Activated CD4-positive, CD25-positive, alpha-beta regulatory T cell treated with anti-CD3 and anti-CD28 coated beads, Interleukin-2, amount 50 U/mL, for 16 hours (primary cell): ENCODE data around the gene DDX11.
"Not testable (repeated sequence)": the region's sequence is repeated elsewhere in the genome, so short reads cannot be mapped to it uniquely, and the experiment has no call there.

Experiments
- DNase-seq: peaks from one replicate; pipeline ENCODE4 v3.0.0-alpha.2; 2020; ENCODE audit warnings: low read depth, low spot score

Gene DDX11

DNA sequence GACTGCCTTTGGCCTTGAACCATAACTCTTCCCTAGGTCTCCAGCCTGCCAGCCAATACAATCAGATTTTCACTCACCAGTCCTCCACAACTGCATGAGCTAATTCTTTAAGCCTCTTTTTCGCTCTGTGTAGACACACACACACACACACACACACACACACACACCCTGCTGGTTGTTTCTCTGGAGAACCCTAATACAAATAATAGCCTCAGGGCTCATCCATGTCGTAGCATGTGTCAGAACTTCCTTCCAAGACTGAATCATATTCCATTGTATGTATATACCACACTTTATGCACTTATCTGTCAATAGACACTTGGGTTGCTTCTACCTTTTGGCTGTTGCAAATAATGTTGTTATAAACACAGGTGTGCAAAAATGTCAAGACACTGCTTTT is 6.0 kb upstream of the DDX11 start:
- not testable (repeated sequence) for DNase-seq

DNA sequence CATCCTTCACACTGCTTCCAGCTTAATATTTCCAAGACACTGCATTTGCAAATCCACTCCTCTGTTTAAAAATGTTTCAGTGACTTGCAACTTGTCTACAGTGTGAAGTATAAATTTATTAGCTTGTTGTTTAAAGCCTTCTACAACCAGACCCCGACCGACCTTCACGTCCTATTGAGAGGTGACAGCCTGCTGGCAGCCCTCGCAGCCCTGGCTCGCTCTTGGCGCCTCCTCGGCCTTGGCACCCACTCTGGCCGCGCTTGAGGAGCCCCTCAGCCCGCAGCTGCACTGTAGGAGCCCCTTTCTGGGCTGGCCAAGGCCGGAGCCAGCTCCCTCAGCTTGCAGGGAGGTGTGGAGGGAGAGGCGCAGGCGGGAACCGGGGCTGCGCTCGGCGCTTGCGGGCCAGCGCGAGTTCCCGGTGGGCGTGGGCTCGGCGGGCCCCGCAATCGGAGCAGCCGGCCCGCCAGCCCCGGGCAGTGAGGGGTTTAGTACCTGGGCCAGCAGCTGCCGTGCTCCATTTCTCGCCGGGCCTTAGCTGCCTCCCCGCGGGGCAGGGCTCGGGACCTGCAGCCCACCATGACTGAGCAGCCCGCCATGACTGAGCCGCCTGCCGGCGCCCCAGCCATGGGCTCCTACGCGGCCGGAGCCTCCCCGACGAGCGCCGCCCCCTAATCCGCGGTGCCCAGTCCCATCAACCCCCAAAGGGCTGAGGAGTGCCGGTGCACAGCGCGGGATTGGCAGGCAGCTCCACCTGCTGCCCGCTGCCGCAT is 2.5 kb upstream of the DDX11 start:
- not testable (repeated sequence) for DNase-seq

DNA sequence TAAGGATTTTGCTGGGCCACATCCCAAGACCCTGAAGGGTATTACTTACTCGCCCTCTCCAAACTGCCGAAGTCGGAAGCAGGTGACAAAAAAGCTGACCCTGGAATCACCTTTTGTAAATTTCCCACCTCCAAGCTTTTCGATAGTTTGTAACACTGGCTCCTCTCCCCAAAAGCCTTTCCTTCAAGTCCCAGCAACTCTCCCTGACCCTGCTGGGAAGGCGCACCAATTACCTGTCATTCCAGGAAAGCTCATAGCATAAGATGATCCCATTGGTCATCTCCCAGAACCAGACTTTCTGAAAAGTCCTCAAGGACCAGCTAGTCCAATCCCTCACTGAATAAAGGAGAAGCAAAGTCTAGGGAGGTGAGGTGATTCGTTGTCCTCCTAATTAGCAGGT is 698 bp upstream of the DDX11 start:
- not testable (repeated sequence) for DNase-seq

DNA sequence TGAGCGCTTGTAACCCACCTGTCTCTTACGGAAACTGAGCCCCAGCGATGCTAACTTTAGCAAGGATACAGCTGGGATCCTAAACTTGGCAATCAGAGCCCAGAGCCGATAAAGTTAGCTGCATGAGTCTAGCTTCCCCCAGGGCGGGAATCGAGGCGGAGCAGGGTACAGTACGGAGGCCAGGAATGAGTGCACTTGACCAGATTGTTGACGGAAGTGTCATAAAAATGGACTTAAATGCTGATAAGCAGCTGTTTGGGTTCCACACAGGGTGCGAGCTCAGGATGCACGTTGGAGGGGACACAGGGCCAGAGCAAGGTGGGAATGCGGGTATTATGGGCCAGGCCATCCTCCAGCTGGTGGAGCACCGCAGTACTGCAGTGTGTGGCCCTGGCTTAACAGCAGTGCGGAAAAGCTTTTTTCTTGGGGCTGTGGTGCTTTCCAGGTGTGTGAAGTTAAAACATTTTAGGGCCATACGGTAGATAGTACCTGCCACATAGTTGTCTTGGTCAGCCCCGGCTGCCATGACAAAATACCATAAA is 744 bp downstream of the DDX11 start:
- not testable (repeated sequence) for DNase-seq

DNA sequence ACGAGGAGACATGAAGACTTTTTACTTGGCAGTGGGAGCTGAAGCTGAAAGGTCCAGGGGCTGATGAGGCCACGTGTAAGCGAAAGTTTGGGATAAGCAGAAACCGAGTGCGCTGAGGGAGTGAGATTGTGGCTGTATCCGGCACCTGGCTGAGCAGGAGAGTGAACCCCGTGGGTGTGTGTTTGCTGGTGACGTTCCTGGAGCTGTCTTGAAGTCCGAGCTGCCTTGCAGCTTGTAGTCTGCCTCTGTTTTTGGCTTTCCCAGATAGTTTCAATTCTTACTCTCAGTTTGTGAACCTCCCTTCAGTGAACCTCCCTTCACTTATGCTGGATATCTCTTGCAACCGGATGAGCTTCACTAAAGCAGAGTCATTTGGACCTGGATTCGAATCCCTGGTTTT is 2.5 kb downstream of the DDX11 start:
- not testable (repeated sequence) for DNase-seq

DNA sequence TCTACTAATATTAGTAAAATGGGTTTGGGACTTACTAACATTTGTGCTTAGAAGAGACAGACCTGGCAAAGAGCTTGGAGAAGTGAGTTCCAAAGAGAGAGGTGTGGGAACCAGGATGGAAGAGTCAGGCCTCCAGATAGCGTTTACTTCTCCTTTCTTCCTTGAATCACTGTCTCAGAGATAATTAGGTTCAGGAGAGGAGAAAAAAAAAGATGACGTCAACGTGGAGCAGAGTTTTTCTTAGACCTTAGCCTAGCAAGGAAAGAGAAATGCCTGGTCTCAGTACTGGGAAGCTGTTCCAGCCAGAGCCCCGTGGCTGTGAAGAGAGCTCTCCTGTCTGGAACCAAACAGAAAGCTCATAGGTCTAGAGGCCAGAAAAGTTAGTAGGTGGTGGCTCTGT is 3.4 kb downstream of the DDX11 start:
- not testable (repeated sequence) for DNase-seq

DNA sequence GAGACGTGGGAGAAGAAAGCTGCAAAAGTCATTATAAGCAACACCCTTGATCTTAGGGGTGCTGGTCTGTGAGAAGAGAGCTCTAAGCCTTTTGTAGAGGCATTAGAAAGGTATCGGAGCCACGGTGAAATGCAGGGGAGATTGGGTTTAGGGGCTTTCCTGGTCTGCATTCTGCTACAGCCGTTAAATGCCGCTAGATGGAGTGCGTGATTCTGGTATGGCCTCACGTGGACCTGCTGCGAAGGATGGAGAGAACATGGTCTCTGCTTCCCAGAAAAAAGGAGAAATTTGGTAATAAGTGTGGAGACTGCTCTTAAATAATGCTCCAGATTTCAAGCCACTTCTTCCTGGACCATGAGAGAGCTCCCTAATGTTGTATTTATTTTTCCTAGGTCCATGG is 4.3 kb downstream of the DDX11 start:
- DNase-seq = not testable (repeated sequence)

DNA sequence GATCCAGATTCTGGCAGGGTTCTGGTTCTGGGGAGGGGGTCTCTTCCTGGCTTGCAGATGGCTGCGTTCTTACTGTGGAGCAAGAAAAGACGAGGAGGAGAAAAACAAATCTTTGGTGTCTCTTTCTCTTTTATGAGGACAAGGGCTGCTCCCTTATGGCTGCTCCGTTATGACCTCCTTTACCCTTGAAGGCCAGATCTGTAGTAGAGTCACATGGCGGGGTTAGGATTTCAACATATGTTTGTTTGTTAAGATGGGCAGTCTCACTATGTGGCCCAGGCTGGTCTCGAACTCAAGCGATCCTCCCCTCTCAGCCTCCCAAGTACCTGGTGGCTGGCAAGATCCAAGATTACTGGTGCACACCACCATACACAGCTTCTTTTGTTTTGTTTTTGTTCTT is 5.8 kb downstream of the DDX11 start:
- not testable (repeated sequence) for DNase-seq

DNA sequence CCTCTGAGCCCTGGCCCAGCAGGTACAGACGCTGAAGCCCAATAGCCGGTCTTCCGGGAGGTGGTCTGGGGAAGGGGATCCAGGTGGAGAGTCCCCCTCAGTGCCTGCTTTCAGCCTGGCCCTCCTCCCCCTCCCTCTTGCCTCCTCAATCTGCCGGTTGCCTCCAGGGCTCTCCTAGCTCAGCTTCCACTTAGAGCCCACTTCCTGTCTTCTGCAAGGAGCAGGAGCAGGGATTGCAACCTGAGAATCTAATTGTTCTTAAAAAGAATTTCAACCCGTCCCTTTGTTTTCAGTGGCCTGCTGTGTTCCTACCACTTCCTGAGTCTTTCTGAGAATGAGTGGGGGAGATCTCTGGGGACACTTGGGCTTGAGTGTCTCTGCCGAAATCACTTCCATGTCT is 6.6 kb downstream of the DDX11 start:
- not testable (repeated sequence) for DNase-seq

DNA sequence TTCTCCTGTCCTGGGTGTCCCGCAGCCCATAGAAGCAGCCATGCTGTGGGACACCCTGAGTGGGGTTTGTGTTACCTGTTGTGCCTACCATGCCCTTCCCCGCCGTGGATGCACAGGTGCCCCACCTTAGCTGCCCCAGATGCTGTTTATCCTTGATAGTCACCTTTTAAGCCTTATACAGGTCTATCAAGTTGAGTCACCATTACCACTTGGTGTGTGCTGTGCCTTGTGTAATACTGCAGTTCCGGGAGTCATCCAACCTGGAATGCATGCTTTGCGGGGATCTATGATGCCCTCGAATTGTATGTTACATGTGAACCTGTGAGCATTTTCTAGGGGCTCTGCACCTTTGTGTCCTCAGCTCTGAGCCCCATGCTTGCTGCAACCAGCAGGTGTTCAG is 7.6 kb downstream of the DDX11 start:
- not testable (repeated sequence) for DNase-seq

DNA sequence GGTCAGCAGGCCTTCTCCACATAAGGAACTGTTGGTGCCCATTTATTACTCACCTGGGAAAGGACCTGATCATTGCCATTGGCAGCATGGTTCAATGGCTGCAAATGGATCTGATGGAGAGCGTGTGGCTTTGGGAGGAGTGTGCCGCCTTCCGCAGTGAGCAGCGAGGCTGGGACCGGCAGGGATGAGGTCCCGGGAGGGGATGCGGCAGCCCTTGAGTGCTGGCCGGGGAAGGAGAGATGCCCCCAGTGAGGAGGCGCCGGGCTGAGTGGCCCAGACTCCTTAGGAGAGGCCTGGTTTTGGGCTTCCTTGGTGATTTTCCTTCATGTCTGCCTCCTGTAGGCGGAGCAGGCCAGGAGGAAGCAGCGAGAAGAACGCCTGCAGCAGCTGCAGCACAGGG is 10.6 kb downstream of the DDX11 start:
- not testable (repeated sequence) for DNase-seq

DNA sequence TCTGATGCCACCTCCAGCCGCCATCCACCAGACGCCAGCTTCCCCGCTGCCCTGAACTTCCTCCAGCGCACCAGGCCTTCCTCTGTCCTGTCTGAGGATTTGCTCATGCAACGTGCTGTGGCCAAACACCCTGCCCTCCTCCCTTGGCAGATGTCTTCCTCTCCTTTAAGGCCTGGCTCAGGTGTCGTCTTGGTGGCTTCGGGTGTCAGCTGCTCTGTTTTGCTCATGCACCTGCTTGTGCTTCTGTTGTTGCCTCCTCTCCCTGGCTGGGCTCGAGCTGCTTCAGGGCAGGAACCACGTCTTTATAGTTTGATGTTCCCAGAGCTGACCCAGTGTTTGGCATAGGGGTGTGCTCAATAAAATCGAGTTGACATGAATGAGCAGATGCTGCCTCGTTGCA is 12.4 kb downstream of the DDX11 start:
- not testable (repeated sequence) for DNase-seq

DNA sequence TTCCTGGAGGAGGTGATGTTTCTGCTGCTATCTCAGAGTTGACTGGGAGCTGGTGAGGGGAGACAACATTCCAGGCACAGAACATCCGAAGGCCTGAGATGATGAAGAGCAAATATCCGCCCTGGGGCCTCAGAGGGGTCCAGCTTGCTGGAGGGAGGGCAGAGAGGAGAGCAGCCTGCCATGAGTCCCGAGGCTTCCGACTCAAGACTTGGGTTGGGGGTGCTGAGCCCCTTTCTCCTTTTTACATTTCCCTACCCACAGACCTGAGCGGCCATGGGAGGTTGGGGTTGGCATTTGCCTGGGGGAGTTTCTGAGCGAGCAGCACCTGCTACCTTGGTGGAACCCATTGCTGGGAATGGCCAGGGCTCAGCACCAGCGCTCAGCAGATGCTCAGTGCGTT is 13.8 kb downstream of the DDX11 start:
- not testable (repeated sequence) for DNase-seq

DNA sequence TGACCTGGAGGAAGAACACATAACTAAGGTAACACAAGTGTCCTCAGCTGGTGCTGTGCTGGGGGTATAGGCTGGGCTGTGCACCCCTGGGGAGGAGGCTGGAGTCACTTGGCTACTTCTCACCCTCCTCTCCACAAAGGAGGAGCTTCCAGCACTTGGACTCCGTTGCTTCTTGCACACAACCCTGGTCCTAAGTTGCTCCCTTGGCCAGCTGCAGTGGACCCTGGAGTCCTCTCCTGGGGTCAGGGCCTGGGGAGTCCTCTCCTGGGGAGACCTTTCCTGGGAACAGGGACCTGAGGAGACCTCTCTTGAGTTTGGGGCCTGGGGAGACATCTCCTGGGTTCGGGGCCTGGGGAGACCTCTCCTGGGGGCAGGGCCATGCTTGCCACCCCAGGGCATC is 14.3 kb downstream of the DDX11 start:
- not testable (repeated sequence) for DNase-seq

DNA sequence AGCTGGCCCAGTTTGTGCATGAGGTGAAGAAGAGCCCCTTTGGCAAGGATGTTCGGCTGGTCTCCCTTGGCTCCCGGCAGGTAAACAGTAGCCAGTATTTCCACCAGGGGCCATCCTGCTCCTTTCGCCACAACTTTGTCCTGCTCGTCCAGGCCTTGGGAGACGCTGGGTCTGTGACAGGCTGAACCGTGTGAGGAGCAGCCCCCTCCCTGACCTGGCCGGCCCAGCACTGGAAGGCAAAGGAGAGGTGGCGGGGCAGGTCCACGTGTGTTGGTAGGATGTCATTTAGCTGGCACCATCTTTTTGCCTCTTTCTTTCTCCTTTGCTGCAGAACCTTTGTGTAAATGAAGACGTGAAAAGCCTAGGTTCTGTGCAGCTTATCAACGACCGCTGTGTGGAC is 15.4 kb downstream of the DDX11 start:
- no peak for DNase-seq

DNA sequence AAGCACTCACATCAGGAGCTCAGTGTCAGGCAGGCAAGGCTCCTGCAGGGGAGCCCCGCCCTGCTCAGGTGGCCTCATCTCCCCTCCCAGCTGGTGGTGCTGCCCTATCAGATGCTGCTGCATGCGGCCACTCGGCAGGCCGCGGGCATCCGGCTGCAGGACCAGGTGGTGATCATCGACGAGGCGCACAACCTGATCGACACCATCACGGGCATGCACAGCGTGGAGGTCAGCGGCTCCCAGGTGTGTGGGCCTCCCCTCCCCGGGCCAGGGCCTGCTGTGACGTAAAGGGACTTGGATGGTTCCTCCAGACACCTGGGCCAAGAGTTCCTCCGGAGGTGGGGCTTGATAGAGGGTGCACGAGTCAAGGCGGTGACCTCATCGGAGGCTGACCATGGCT is 18.0 kb downstream of the DDX11 start:
- not testable (repeated sequence) for DNase-seq

DNA sequence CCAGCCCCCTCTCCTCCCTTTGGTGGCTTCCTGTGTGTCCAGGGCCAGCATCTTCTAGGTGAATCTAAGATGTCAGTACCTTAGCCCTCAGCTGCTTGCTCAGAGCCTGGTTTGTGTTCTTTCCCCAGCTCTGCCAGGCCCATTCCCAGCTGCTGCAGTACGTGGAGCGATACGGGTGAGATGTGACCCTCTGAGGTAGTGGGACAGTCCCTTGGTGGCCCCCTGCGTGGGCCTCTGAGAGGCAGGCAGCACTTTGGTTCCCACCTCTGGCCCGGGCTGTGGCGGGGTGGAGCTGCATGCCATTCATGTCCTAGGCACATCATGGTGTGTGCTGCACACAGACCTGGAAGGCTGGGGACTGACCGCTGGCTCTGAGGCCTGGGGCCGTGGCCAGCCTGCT is 19.1 kb downstream of the DDX11 start:
- not testable (repeated sequence) for DNase-seq

DNA sequence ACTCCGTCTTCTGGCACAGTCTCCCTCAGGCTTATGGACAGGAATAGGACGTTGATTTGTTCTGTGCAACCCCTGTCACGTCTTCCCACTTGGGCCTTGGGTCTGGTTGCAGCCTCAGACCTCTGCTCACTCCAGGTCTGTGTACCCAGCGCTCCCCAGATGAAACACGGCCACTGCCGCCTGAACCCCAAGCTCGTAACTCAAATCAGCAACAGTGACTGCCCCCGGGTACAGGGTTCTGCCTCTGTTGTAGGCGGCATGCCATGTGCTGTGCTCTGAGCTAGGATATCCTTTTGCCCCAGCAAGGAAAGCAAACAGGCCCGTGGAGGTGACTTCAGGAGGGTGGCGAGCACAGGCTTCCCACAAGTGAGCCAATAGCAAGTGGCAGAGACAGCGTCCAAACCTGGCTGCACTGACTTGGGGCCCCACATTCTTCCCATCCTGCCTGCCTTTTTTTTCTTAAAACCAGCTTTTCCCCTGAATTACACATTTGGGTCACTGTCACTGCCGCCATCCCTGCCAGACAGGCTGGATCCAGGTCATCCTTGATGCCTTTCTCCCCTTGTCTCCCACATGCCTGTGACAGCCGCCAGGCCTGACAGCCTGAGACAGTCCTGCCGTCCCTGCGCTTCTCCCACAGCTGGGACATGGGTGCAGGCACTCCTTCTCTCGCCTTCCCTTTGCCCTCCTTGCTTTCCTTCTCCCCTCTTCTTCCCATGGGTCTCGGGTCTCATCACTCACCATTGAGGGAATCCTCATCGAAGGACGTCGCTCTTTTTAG is 21.6 kb downstream of the DDX11 start:
- DNase-seq = not testable (repeated sequence)

DNA sequence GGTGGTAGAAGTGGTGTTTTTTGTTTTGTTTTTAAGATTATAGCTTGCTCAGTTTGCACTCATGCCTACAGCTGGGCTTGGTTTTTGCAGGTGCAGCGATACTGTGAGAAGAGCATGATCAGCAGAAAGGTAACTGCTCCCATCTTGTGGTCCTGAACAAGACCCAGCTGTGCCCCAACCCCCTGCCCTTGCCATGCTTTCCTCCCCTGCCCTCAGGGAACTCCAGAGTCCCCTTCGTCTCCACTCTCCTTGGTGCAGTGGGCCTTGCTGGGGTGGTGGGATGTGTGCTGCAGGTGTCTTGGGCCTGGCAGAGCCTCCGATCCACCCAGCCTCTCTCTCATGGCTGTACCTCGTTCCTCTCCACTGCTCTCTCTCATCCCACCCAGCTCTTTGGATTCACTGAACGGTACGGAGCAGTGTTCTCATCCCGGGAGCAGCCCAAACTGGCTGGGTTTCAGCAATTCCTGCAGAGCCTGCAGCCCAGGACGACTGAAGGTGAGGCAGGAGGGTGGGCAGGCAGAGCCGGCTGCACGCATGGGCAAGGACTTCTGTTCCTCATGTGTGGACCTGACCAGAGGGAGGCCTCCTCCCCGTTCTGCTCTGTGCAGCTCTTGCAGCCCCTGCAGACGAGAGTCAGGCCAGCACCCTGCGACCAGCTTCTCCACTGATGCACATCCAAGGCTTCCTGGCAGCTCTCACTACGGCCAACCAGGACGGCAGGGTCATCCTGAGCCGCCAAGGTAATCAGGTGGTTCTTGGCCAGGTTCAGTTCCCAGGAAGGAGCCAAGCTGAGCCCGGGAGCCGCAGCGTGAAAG is 22.8 kb downstream of the DDX11 start:
- DNase-seq = not testable (repeated sequence)

DNA sequence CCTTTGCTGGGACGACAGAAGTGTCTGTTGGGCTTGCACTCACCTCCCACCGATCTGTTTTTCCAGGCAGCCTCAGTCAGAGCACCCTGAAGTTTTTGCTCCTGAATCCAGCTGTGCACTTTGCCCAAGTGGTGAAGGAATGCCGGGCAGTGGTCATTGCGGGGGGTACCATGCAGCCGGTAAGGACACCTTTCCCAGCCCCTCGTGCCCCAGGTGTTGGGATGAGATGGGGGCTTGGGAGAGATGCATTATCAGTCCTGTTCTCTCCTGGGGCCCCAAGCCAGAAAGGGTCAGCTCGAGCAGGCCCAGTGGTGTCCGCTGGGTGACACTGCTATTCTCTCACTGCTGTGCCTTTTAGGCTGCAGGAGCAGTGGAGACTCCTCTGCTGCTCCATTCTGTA is 24.2 kb downstream of the DDX11 start:
- not testable (repeated sequence) for DNase-seq

DNA sequence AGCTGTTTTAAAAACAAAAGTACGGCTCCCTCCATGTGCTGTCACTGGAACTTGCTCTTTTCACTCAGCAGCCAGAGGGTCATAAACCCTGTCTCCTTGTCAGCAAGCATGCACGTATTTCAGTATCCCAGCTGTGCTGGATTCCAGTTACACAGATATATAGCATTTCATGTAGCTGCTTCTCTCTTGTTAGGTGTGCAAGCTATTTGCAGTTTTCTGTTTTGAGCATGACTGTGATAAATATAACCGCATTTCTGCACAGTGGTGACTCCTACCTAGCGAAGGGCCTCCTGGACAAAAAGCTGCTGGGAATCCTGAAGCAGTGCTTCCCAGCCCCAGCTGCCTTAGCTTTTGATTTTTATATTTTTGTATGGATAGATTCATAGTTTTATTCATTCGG is 24.7 kb downstream of the DDX11 start:
- DNase-seq = not testable (repeated sequence)

DNA sequence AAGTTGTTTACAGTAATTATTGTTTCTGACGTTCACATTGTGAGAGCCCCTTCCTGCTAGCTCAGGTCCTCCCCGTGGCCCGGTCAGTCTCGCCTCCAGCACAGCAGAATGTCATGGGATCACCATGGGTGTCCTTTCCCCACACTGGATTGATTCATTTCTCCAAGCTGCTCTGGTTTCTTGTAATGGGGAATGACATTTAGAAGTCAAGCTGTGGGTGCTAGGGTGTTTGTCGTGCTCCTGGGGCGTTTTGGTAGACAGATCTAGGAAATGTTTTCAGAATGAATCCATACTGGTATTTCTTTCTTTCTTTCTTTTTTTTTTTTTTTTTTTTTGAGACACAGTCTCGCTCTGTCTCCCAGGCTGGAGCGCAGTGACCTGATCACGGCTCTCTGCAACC is 25.1 kb downstream of the DDX11 start:
- DNase-seq = not testable (repeated sequence)
